Esophagus muscularis mucosa (tissue), 4 donors: Measurements from ENCODE around the gene CBX5. TPM values are rescaled to one million over a fixed set of nuclear protein-coding genes. Genes with fewer than 3 reads are reported as not detected.

Source experiments
- DNase-seq: peaks from one replicate; pipeline ENCODE4 v3.0.0-alpha.2; 2017; ENCODE audit errors: extremely low spot score
- H3K27ac ChIP-seq, 4 donors: fragments of 200-600 bp; sonication (generic); replicated peaks in 1 of 4; 1 replicate in 3 of 4; 2 replicates in 1 of 4; pipeline ENCODE4 v1.5.1; 2016 to 2019; ENCODE audit warnings: mild to moderate bottlenecking in 1 of 4
- H3K27me3 ChIP-seq, 4 donors: fragments of 200-600 bp; sonication (generic); one replicate each; pipeline versions ENCODE4 v1.5.1 to v1.6.0; 2016 to 2019
- H3K36me3 ChIP-seq, 4 donors: fragments of 200-600 bp; sonication (generic); one replicate each; pipeline ENCODE4 v1.5.1; 2016 to 2019
- H3K4me1 ChIP-seq, 4 donors: fragments of 200-600 bp; sonication (generic); one replicate each; pipeline ENCODE4 v1.5.1; 2016 to 2019
- H3K4me3 ChIP-seq, 4 donors: fragments of 200-600 bp; sonication (generic); 1 replicate in 2 of 4; 2 replicates in 2 of 4; pipeline ENCODE4 v1.5.1; 2016 to 2019; ENCODE audit warnings: mild to moderate bottlenecking in 4 of 4, moderate library complexity in 1 of 4
- H3K9me3 ChIP-seq, 4 donors: fragments of 200-600 bp; sonication (generic); 1 replicate in 3 of 4; 2 replicates in 1 of 4; pipeline ENCODE4 v1.5.1; 2016 to 2019
- EP300 ChIP-seq: sonication (generic); formaldehyde crosslinking; IDR thresholded peaks from one replicate; pipeline ENCODE4 v1.6.1; 2017; ENCODE audit warnings: antibody characterized with exemption
- POLR2A ChIP-seq: fragments of 450-650 bp; IDR thresholded peaks from one replicate; pipeline ENCODE4 v1.6.1; 2017; ENCODE audit warnings: antibody characterized with exemption, moderate library complexity, mild to moderate bottlenecking, low read depth
- POLR2AphosphoS5 ChIP-seq, 2 donors: sonication (generic); formaldehyde crosslinking; IDR thresholded peaks; one replicate each; pipeline ENCODE4 v1.6.1; 2017; ENCODE audit warnings: antibody characterized with exemption in 2 of 2
- WGBS: methylation state at CpG from one replicate; pipeline ENCODE4 v1.1.5; 2018; 5-methylcytosine and 5-hydroxymethylcytosine counted together
- intact Hi-C: fragments of 100-400 bp; cut with DNase I; formaldehyde crosslinking; loops from one replicate; pipeline ENCODE4 v1.15.1; 2023
- total RNA-seq, 4 donors: library from RNA; depleted of rRNA; stranded (reverse); fragments of >200 nt; gene quantifications; one replicate each; pipeline versions ENCODE4 v1.1.0 to v1.2.1, GENCODE V29; 2016
- TF ChIP-seq, protein P1 (sequence below), 3 experiments: fragments of 200-600 bp in 2 of 3; fragments of 450-650 bp in 1 of 3; sonication (generic) in 2 of 3; IDR thresholded peaks; one replicate each; pipeline ENCODE4 v1.5.1; 2017 to 2019; ENCODE audit warnings: antibody characterized with exemption in 3 of 3, mild to moderate bottlenecking in 2 of 3, moderate library complexity in 1 of 3

Gene CBX5
- total RNA-seq, 4 donors from 2014 or later, result 29.0 to 45.3 (median 37.3) TPM

DNA sequence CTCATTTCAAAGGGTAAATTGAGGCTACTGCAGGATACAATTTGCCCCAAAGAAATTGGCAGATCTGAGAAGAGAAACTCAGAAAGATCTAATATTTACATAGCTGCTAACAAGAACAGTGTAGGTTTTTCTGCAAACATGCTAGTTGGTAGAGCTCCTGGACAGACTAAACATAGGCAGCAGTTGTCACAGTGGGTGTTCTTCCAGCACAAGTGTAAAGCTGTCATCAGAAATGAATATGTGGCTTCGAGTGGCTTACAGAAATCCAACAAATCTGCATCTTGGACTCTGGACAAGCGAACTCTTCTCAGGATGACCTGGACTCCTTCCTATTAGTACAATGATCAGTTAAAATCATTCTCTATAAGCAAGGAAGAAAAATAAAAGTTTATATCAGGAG is 5.9 kb downstream of the CBX5 start:
- Histone ChIP-seq H3K36me3 (peaks cover 0 to 12% (median 9%) of the 10 kb centered on the region in 4 donors), H3K27ac (no peak overlapping the region), H3K9me3 (no peaks in the 10 kb centered on the region), H3K27me3 (no peaks in the 10 kb centered on the region), H3K4me1 (peaks cover 19 to 33% (median 27%) of the 10 kb centered on the region in 4 donors), H3K4me3 (no peak overlapping the region)
- DNase-seq, result no peak
- intact Hi-C loops, result no loop called here
- TF ChIP-seq, protein P1, sequence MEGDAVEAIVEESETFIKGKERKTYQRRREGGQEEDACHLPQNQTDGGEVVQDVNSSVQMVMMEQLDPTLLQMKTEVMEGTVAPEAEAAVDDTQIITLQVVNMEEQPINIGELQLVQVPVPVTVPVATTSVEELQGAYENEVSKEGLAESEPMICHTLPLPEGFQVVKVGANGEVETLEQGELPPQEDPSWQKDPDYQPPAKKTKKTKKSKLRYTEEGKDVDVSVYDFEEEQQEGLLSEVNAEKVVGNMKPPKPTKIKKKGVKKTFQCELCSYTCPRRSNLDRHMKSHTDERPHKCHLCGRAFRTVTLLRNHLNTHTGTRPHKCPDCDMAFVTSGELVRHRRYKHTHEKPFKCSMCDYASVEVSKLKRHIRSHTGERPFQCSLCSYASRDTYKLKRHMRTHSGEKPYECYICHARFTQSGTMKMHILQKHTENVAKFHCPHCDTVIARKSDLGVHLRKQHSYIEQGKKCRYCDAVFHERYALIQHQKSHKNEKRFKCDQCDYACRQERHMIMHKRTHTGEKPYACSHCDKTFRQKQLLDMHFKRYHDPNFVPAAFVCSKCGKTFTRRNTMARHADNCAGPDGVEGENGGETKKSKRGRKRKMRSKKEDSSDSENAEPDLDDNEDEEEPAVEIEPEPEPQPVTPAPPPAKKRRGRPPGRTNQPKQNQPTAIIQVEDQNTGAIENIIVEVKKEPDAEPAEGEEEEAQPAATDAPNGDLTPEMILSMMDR (IDR thresholded peaks at IDR 0.05), result no peak
- no peak for TF ChIP-seq POLR2AphosphoS5 (IDR thresholded peaks at IDR 0.05)
- no peak for TF ChIP-seq POLR2A
- no peak for TF ChIP-seq EP300
- WGBS, result 89% methylated on average over 2 of the region's 2 CpGs

DNA sequence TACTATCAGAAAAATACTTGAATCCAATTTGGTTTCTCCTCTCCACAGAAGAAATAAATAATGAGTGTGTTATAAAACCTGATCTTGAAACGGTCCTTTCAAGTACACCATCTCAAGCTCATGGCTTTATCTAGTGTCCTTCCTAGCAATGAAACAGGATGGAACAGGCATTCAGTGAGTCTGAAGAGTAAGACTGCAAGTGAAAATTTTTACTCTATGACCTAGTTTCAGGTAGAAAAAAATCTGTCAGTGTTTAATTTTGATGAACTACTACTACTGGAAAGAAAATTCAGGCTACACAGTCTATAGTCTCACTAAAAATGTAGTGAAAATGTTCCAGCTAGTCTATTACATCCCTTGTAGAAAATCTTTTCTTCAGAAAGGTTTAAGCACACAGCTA is 7.7 kb downstream of the CBX5 start:
- Histone ChIP-seq H3K27me3 (no peaks in the 10 kb centered on the region), H3K9me3 (no peaks in the 10 kb centered on the region), H3K27ac (no peak overlapping the region), H3K36me3 (peaks cover 0 to 12% (median 9%) of the 10 kb centered on the region in 4 donors), H3K4me1 (peaks cover 2 to 15% (median 9%) of the 10 kb centered on the region in 4 donors), H3K4me3 (no peak overlapping the region)
- intact Hi-C loops, result no loop called here
- DNase-seq, result no peak
- WGBS, result 56% methylated on average over 1 of the region's 1 CpG
- TF ChIP-seq POLR2AphosphoS5 (IDR thresholded peaks at IDR 0.05), result no peak
- no peak for TF ChIP-seq POLR2A
- TF ChIP-seq, protein P1 (IDR thresholded peaks at IDR 0.05), result no peak
- no peak for TF ChIP-seq EP300

DNA sequence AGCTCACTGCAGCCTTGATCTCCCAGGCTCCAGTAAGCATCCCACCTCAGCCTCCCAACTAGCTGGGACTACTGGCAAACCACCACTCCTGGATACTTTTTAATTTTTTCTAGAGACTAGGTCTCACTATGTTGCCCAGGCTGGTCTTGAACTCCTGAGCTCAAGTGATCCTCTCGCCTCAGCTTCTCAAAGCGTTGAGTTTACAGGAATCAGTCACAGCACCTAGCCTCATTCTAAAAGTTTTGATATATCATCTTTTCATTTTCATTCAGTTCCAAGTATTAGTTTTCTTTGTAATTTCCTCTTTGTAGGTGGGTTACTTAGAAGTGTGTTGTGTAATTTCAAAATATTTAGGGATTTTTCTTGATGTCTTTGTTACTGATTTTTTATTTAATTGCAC is 9.6 kb downstream of the CBX5 start:
- H3K27ac ChIP-seq, result no peak overlapping the region
- peaks cover 0 to 12% (median 9%) of the 10 kb centered on the region in 4 donors for H3K36me3 ChIP-seq
- no peak overlapping the region for H3K4me3 ChIP-seq
- H3K27me3 ChIP-seq, result no peaks in the 10 kb centered on the region
- 91% methylated on average over 2 of the region's 2 CpGs for WGBS
- H3K4me1 ChIP-seq, result peaks cover 0 to 9% (median 0%) of the 10 kb centered on the region in 4 donors
- intact Hi-C loops, result no loop called here
- no peak for DNase-seq
- TF ChIP-seq, protein P1 (IDR thresholded peaks at IDR 0.05), result no peak
- TF ChIP-seq POLR2AphosphoS5 (IDR thresholded peaks at IDR 0.05) (no peak), POLR2A (no peak), EP300 (no peak)
- H3K9me3 ChIP-seq, result no peaks in the 10 kb centered on the region

DNA sequence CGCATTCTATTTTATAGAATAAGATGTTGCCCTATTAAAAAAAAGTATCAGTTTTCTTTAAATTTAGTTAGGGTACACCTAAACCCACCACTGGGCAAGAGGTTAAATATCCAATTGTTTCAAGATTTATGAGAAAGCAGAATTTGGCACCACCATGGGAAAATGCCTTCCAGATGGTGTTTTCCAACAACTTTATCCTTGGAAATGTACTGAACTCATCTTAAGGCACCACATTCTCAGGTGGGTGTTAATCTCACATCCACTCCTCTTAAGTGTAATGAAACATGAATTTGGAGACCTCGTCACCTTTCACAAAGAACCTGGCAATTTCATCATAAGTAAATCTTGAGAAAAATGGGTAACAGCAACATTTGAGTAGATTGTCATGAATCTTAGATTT is 13.1 kb downstream of the CBX5 start:
- no peaks in the 10 kb centered on the region for H3K27me3 ChIP-seq
- H3K36me3 ChIP-seq, result no peaks in the 10 kb centered on the region
- no peak for DNase-seq
- WGBS, result 90% methylated on average over 2 of the region's 2 CpGs
- no peaks in the 10 kb centered on the region for H3K9me3 ChIP-seq
- no peak for TF ChIP-seq POLR2A
- H3K27ac ChIP-seq, result no peak overlapping the region
- peaks cover 9 to 12% (median 11%) of the 10 kb centered on the region in 4 donors for H3K4me1 ChIP-seq
- intact Hi-C loops, result no loop called here
- H3K4me3 ChIP-seq, result no peak overlapping the region

DNA sequence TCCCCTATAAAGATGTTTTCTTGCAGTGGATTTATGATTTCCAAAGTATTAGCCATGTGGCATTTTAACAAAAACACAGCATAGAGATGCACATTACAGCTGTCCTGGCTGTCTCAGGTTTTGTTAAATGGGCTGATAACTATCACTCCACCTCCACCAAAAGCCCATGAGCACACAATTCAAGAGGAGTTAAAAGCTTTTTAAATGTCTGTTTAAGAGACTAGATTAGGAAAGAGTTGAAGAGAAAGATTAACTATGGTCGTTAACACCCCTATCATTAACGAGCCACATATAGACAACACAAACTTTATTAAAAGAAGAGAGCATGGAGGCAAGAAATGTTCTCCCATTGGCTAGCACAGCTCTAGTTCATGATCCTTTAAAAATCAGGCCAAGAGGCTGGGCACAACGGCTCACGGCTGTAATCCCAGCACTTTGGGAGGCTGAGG is 14.5 kb downstream of the CBX5 start:
- Histone ChIP-seq H3K4me1 (peaks cover 13 to 26% (median 25%) of the 10 kb centered on the region in 4 donors), H3K27me3 (no peaks in the 10 kb centered on the region), H3K4me3 (no peak overlapping the region), H3K27ac (no peak overlapping the region), H3K36me3 (no peaks in the 10 kb centered on the region), H3K9me3 (no peaks in the 10 kb centered on the region)
- intact Hi-C loops, result no loop called here
- 90% methylated on average over 4 of the region's 4 CpGs for WGBS
- no peak for TF ChIP-seq POLR2A
- TF ChIP-seq POLR2AphosphoS5 (IDR thresholded peaks at IDR 0.05), result no peak
- TF ChIP-seq EP300, result no peak
- TF ChIP-seq, protein P1 (IDR thresholded peaks at IDR 0.05), result no peak
- DNase-seq, result no peak
